Smooth muscle cell (in vitro differentiated cells): ENCODE measurements around the gene UCP2. TPM values are rescaled to one million over a fixed set of nuclear protein-coding genes. Genes with fewer than 3 reads are reported as not detected.

Source experiments
- DNase-seq: peaks from one replicate; lab custom pipeline; 2025; ENCODE audit not compliant: unreplicated experiment; lab: John Stamatoyannopoulos, UW
- H2AFZ ChIP-seq: fragments of 200-600 bp; sonication (generic); 2 replicates; pipeline ENCODE4 v1.6.0; 2016; ENCODE audit warnings: antibody characterized with exemption, low read depth, mild to moderate bottlenecking
- H3F3A ChIP-seq: fragments of 200-600 bp; sonication (generic); 2 replicates; pipeline ENCODE4 v1.6.0; 2017; ENCODE audit warnings: antibody characterized with exemption, low read depth
- H3K27ac ChIP-seq: fragments of 200-600 bp; sonication (generic); 2 replicates; pipeline ENCODE4 v1.5.1; 2016; ENCODE audit warnings: low read depth, mild to moderate bottlenecking
- H3K27me3 ChIP-seq: fragments of 200-600 bp; sonication (generic); 2 replicates; pipeline ENCODE4 v1.6.1; 2016; ENCODE audit warnings: low read depth, mild to moderate bottlenecking
- H3K36me3 ChIP-seq: fragments of 200-600 bp; sonication (generic); 2 replicates; pipeline ENCODE4 v1.5.1; 2016; ENCODE audit warnings: low read depth
- H3K4me1 ChIP-seq: fragments of 200-600 bp; sonication (generic); 2 replicates; pipeline ENCODE4 v1.5.1; 2016; ENCODE audit warnings: low read depth
- H3K4me2 ChIP-seq: fragments of 200-600 bp; sonication (generic); 2 replicates; pipeline ENCODE4 v1.6.0; 2016; ENCODE audit warnings: mild to moderate bottlenecking
- H3K4me3 ChIP-seq: fragments of 200-600 bp; sonication (generic); 2 replicates; pipeline ENCODE4 v1.5.1; 2016; ENCODE audit warnings: mild to moderate bottlenecking
- H3K79me2 ChIP-seq: fragments of 200-600 bp; sonication (generic); 2 replicates; pipeline ENCODE4 v1.6.0; 2016; ENCODE audit warnings: low read depth, mild to moderate bottlenecking
- H3K9ac ChIP-seq: fragments of 200-600 bp; sonication (generic); 2 replicates; pipeline ENCODE4 v1.6.0; 2016; ENCODE audit warnings: low read depth
- H3K9me3 ChIP-seq: fragments of 200-600 bp; sonication (generic); replicated peaks from 2 replicates; pipeline ENCODE4 v1.5.1; 2016; ENCODE audit warnings: low read depth
- H4K20me1 ChIP-seq: fragments of 200-600 bp; sonication (generic); 2 replicates; pipeline ENCODE4 v1.6.0; 2016; ENCODE audit warnings: low read depth
- WGBS: methylation state at CpG from one replicate; pipeline ENCODE4 v1.1.7; 2016; ENCODE audit warnings: low lambda C conversion rate; 5-methylcytosine and 5-hydroxymethylcytosine counted together
- polyA plus RNA-seq: library from polyadenylated mRNA; unstranded; fragments of >200 nt; fragmentation: Nextera tagmentation; extraction: Ambion mirVana; gene quantifications from 2 replicates; pipeline ENCODE4 v1.2.1, GENCODE V29; 2016
- total RNA-seq: library from RNA; depleted of rRNA; stranded (reverse); fragments of >200 nt; gene quantifications from 2 replicates; pipeline ENCODE4 v1.2.3, GENCODE V29; 2014
- TF ChIP-seq, protein P1 (sequence below): fragments of 200-600 bp; sonication (generic); IDR thresholded peaks from 2 replicates; pipeline ENCODE4 v1.5.1; 2017; ENCODE audit warnings: borderline replicate concordance, mild to moderate bottlenecking, antibody characterized with exemption; ENCODE audit not compliant: insufficient read depth, poor library complexity, severe bottlenecking

UCP2 gene
- total and polyA plus RNA-seq, 2 experiments from 2014 or later, result 0.67 to 8.2 TPM

DNA sequence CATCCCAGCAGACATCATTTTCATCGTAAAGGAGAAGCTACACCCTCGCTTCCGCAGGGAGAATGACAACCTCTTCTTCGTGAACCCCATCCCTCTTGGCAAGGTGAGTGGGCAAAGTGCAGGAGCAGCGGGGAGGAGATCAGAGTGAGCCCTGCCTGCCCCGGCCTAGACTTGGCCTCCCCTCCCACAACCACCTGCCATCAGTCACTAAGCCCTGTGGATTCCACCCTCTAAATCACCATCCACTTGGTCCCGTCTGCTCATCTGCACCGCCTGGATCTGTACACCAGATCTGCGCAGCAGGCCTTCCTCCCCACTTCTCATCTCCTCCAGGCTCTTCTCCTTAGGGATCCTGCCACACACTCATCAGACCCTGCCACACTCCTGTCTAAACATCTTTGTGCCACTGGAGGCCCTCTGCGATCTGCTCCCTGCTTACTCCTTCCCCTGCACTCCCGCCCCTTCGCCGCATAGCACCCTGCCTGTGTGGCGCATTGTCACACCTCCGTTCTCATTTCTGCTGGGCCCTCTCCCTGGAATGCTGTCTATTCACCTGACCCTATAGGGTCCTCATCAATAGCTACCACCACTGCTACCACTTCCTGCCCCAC is 14.2 kb downstream of the UCP2 start:
- no peaks in the 10 kb centered on the region for H3F3A ChIP-seq
- H3K27ac ChIP-seq, result no peak overlapping the region
- no peak overlapping the region for H2AFZ ChIP-seq
- H3K36me3 ChIP-seq, result no peaks in the 10 kb centered on the region
- H3K79me2 ChIP-seq, result no peaks in the 10 kb centered on the region
- H3K9me3 ChIP-seq, result no peaks in the 10 kb centered on the region
- 81% methylated on average over 15 of the region's 15 CpGs for WGBS
- no peak overlapping the region for H3K4me2 ChIP-seq
- no peaks in the 10 kb centered on the region for H3K27me3 ChIP-seq
- no peak for DNase-seq
- H3K9ac ChIP-seq, result no peak overlapping the region
- no peaks in the 10 kb centered on the region for H4K20me1 ChIP-seq
- no peak overlapping the region for H3K4me3 ChIP-seq
- no peaks in the 10 kb centered on the region for H3K4me1 ChIP-seq
- TF ChIP-seq, protein P1, sequence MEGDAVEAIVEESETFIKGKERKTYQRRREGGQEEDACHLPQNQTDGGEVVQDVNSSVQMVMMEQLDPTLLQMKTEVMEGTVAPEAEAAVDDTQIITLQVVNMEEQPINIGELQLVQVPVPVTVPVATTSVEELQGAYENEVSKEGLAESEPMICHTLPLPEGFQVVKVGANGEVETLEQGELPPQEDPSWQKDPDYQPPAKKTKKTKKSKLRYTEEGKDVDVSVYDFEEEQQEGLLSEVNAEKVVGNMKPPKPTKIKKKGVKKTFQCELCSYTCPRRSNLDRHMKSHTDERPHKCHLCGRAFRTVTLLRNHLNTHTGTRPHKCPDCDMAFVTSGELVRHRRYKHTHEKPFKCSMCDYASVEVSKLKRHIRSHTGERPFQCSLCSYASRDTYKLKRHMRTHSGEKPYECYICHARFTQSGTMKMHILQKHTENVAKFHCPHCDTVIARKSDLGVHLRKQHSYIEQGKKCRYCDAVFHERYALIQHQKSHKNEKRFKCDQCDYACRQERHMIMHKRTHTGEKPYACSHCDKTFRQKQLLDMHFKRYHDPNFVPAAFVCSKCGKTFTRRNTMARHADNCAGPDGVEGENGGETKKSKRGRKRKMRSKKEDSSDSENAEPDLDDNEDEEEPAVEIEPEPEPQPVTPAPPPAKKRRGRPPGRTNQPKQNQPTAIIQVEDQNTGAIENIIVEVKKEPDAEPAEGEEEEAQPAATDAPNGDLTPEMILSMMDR, result no peak

DNA sequence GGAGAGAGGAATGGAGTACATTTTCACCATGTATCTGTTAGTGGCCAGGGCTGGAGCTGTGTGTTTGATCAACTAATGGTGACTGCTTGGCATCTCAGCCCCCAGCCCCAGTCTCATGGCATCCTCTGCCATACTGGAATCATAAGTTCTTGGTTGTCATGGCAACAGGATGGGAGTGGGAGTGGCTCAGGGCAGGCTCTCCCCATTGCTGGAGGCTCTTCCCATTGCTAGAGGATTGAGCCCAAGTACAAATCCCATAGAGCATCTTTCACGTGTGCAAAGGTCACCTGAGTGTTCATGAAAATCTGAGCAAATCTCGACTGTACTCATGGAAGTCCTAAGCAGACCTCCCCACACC is 16.9 kb downstream of the UCP2 start:
- H3K79me2 ChIP-seq, result no peaks in the 10 kb centered on the region
- no peaks in the 10 kb centered on the region for H3K9me3 ChIP-seq
- H3K4me1 ChIP-seq, result no peaks in the 10 kb centered on the region
- no peak for DNase-seq
- H3K36me3 ChIP-seq, result no peaks in the 10 kb centered on the region
- TF ChIP-seq, protein P1, result no peak
- 82% methylated on average over 2 of the region's 2 CpGs for WGBS
- H3F3A ChIP-seq, result no peaks in the 10 kb centered on the region
- H4K20me1 ChIP-seq, result no peaks in the 10 kb centered on the region
- H3K4me2 ChIP-seq, result no peak overlapping the region
- H3K27me3 ChIP-seq, result no peaks in the 10 kb centered on the region
- no peak overlapping the region for H3K9ac ChIP-seq
- H3K4me3 ChIP-seq, result no peak overlapping the region
- no peak overlapping the region for H3K27ac ChIP-seq
- no peak overlapping the region for H2AFZ ChIP-seq

DNA sequence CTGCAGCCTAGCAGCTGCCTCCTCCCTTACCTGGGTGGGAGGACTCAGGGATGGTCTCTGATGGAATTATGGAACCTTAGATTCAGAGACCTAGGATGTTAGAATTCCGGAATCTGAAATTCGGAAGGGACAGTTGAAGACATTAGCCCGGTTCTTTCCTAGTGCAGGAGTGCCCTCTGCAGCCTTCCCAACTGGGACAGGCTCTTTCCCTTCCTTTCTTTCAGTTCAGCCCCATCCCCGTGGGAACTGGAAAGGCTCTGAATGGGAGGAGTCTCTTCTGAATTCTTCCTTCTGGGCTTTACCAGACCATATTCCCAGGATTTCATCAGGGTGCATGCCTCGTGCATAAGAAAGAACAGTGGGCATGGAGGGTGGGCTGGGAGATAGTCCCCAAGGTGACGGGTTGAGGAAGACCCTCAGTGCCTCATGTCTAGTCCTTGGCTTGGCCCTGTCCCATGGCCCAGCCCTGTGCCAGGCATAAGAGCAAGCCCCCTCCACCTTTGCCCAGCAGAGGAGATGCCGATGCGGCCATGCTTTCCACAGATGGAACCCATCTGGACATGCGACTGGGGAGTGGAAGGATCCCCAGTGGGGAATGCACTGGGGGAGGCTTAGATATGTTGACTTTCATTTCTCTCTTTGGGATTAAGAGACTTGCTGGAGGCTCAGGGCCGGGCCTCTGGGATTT is 17.4 kb downstream of the UCP2 start:
- TF ChIP-seq, protein P1, result no peak
- H3K9me3 ChIP-seq, result no peaks in the 10 kb centered on the region
- no peaks in the 10 kb centered on the region for H3K36me3 ChIP-seq
- no peaks in the 10 kb centered on the region for H3F3A ChIP-seq
- H2AFZ ChIP-seq, result no peak overlapping the region
- no peak for DNase-seq
- no peak overlapping the region for H3K4me2 ChIP-seq
- no peaks in the 10 kb centered on the region for H3K27me3 ChIP-seq
- no peak overlapping the region for H3K4me3 ChIP-seq
- no peaks in the 10 kb centered on the region for H3K4me1 ChIP-seq
- H4K20me1 ChIP-seq, result no peaks in the 10 kb centered on the region
- no peaks in the 10 kb centered on the region for H3K79me2 ChIP-seq
- 74% methylated on average over 10 of the region's 10 CpGs for WGBS
- H3K27ac ChIP-seq, result no peak overlapping the region
- H3K9ac ChIP-seq, result no peak overlapping the region

DNA sequence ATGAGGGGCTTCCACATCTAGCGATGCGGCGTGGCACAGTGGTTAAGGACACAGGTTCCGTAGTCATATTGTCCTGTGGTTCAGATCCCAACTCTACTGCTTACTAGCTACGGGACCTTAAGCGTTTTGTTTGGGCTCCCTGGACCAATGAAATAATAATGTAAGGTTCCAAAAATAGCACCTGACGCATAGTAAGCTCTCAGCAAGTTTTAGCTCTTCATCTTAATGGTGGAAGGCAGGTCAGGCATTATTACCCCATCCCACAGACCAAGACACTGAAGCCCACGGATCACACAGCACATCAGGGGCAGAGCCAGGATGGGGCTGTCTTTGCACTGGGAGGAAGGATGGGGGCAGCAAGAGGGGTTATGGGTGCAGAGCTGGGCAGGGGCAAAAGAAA is 18.8 kb downstream of the UCP2 start:
- H3F3A ChIP-seq, result no peaks in the 10 kb centered on the region
- no peak overlapping the region for H3K4me2 ChIP-seq
- H3K36me3 ChIP-seq, result no peaks in the 10 kb centered on the region
- DNase-seq, result no peak
- H2AFZ ChIP-seq, result no peak overlapping the region
- H3K27me3 ChIP-seq, result no peaks in the 10 kb centered on the region
- no peak overlapping the region for H3K9ac ChIP-seq
- no peaks in the 10 kb centered on the region for H3K4me1 ChIP-seq
- TF ChIP-seq, protein P1, result no peak
- H3K4me3 ChIP-seq, result no peak overlapping the region
- H4K20me1 ChIP-seq, result no peaks in the 10 kb centered on the region
- 76% methylated on average over 8 of the region's 8 CpGs for WGBS
- H3K79me2 ChIP-seq, result no peaks in the 10 kb centered on the region
- H3K9me3 ChIP-seq, result no peaks in the 10 kb centered on the region
- no peak overlapping the region for H3K27ac ChIP-seq
